GM12864 (cell line): ENCODE data around the gene ZNHIT1.

Source experiments
- DNase-seq: peaks from one replicate; pipeline ENCODE4 v3.0.0-alpha.2; 2011; ENCODE audit warnings: low read depth
- H3K4me3 ChIP-seq: 2 replicates; pipeline ENCODE4 v1.5.1; 2011; ENCODE audit warnings: mild to moderate bottlenecking, low read depth, low read length, control low read depth
- TF ChIP-seq, protein P1 (sequence below): IDR thresholded peaks from 2 replicates; pipeline ENCODE4 v1.5.1; 2011; ENCODE audit warnings: low read depth, mild to moderate bottlenecking, moderate library complexity, low read length, control low read depth, inconsistent platforms; ENCODE audit errors: missing control alignments

The ZNHIT1 gene

DNA sequence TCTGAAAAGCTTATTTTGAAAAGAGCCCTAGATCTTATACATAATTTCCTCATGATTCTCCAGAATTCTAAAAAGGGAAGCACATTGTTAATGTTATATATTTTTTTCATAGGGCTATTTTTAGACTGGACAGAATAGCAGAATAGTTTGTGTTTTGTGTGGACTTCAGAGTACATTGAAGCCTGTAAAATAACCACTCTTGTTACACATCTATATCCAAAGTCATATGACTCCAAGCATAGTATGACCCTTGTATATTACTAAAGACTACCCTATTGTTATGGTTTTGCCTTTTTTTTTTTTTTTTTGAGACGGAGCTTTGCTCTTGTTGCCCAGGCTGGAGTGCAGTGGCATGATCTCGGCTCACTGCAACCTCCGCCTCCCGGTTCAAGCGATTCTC lies 53.1 kb downstream of the ZNHIT1 start:
- DNase-seq: no peak
- TF ChIP-seq, protein P1, sequence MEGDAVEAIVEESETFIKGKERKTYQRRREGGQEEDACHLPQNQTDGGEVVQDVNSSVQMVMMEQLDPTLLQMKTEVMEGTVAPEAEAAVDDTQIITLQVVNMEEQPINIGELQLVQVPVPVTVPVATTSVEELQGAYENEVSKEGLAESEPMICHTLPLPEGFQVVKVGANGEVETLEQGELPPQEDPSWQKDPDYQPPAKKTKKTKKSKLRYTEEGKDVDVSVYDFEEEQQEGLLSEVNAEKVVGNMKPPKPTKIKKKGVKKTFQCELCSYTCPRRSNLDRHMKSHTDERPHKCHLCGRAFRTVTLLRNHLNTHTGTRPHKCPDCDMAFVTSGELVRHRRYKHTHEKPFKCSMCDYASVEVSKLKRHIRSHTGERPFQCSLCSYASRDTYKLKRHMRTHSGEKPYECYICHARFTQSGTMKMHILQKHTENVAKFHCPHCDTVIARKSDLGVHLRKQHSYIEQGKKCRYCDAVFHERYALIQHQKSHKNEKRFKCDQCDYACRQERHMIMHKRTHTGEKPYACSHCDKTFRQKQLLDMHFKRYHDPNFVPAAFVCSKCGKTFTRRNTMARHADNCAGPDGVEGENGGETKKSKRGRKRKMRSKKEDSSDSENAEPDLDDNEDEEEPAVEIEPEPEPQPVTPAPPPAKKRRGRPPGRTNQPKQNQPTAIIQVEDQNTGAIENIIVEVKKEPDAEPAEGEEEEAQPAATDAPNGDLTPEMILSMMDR: no peak
- H3K4me3 ChIP-seq: no peak overlapping the region

DNA sequence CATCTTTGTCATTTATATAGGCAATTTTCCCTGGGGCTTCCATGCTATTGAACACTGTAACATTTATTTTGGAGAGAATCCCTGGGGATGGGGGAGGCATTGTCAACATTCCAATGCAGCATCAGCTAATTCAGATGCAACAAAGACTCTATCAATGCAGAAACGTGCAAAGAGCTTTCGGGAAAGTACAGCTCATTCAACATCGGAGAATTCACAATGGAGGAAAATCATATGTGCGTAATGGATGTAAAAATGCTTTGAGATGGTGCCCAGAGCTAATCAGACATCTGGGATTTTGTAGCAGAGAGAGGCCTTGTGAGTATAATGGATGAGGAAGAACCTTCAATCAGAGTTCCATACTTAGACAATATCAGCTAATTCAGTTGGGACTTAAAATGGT lies 55.2 kb downstream of the ZNHIT1 start:
- no peak for DNase-seq
- H3K4me3 ChIP-seq: no peak overlapping the region
- TF ChIP-seq, protein P1: no peak
